HG03342 (cell line): ENCODE measurements around the gene INPP5A.

Source experiments
- ATAC-seq: cut with Tn5 transposase; IDR thresholded peaks from one replicate; pipeline ENCODE4 v1.9.1; 2021; ENCODE audit warnings: mild to moderate bottlenecking, moderate library complexity; ENCODE audit not compliant: unreplicated experiment

INPP5A gene

DNA sequence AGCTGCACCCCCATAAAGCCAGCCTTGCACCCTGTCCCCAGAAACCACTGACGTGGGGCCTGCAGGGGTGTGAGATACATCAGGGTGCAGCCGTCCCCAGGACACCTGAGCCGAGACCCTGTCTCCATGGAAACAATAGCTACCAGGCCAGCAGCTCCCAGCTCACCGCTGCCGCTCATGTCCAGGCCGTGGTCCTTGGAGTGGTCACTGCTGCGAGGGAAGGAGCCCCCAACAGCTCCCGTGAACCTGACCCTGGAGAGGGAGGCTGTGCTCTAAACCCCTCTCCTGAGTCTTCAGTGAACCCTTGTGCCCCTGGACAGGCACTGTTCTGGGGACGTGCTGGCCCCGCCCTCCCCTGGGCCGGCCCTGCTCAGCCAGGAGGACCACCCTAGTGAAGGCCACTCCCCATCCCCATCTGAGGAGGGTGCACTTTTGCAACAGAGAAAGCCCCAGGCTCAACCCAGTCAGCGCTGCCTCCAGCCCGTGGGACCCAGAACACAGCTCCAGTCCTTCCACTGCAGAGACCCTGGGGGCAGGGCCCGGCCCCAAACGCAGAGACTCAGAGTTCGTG, 19.6 kb upstream of the INPP5A start:
- ATAC-seq, result no peak

DNA sequence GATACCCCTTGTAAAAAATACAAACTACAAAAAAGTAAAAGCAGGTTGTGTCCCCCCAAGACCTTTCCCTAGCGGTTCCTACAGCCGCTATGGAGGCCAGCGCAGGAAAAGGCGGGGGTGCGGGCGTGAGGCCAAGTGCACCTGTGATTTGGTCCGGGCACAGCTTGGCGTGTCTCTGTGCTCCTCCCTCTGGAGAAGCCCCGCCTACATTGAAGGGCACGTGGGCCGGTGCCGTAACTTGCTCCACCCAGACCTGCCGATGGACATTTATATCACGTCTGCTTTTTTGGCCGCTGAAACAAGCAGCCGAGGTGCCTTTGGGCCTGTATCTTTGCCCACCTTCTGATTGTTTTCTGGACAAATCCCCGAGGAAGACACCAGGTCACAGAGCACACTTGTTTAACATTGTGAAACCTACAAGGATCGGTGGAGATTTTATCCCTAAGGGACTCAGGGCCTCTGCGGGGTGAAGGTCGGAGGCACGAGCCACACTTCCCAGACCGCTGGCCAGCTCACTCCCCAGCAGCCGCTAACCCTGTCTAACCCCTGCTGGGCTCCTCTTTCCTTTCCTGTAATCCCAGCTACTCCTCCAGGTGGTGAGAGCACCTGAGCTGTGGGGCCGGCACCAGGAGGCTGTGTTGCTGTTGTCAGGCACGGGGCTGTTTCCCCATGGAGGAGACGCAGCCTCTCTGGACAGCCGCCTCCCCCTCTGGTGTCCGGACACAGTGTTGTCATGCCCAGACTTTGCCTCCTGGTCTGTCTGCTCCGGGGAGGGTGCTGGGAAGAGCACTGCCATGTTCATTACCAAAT, 18.8 kb upstream of the INPP5A start:
- no peak for ATAC-seq

DNA sequence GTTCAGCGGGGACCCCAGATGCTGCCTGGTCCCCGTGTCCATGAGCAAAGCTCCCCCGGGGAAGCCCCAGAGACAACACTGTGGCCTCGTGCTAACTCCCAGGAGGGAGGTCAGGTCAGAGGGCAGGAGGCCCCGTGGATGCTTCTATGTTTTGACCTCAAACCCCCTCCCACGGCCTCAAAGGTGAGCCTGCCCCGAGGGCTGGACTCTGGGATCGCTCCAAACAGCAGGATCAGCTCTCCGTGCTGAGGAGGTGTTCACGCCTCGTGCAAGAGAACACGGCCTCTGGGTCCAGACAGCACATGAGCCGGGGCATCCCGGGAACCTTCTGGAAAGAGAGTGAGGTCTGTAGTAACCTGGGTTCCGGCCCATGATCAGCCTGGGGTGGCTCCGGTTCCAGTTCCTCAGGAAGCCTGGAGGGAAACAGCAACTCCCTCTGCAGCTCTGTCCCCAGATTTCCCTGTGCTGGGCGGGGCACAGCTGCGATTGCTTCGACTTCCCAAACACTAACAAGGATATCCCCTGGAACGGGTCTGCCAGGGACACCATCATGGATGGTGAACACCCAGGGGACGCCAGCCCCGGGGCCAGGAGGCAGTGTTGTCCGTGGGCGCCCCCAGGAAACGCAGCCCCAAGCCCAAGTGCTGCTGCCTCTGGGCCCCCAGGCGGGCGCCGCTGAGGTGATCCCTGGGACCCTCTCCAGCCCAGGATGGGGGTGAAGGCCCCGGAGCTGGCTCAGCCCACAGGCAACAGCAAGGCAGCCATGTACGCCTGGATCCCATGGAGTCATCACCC, 18.0 kb upstream of the INPP5A start:
- ATAC-seq, result no peak

DNA sequence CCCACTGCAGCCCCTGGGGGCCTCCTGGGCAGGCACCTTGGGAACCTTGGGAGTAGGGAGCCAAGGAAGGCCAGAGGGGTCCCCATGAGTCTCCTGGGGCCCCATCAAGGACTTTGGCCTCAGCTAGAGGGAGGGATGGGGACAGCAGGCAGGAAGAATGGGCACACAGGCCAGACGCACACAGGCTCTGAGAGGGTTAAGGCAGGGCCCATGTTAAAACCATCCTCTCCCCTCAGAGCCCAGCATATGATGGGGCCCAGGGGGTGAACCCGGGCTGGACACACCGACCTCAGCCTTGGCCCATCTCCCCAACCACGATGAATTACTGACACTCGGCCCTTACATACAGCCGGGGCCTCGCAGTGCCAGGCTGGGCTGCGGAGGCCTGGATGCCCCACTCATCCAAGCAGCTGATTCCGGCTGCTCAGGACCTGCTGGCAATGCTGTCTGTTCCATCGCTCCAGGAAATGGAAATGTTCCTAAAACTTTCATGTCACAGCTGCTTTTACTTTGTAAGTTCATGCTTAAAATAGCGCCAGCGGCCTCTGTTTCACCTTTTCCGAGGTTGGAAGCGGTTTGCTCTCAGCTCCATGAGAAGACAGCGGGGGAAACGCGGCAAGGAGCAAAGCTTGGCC, 17.3 kb upstream of the INPP5A start:
- no peak for ATAC-seq

DNA sequence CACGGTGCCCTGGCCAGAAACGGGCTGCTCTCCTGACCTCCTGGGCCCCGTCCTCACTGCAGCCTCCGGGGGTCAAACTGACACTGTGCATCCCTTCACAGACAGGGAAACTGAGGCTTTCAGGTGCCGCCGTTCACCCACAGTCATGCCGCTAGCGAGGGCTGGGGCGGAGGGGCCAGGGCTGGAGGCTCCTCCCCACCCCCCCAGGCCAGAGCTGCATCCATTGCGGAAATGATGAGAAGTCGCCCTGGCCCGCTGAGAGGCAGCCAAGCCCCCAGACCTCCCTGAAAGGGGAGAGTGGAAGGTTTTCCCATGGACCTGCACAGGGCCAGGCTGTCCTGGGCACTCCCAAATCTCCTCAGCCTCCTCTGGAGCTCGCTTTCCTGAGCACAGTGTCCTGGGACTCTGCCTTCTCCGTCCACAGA, 16.5 kb upstream of the INPP5A start:
- no peak for ATAC-seq

DNA sequence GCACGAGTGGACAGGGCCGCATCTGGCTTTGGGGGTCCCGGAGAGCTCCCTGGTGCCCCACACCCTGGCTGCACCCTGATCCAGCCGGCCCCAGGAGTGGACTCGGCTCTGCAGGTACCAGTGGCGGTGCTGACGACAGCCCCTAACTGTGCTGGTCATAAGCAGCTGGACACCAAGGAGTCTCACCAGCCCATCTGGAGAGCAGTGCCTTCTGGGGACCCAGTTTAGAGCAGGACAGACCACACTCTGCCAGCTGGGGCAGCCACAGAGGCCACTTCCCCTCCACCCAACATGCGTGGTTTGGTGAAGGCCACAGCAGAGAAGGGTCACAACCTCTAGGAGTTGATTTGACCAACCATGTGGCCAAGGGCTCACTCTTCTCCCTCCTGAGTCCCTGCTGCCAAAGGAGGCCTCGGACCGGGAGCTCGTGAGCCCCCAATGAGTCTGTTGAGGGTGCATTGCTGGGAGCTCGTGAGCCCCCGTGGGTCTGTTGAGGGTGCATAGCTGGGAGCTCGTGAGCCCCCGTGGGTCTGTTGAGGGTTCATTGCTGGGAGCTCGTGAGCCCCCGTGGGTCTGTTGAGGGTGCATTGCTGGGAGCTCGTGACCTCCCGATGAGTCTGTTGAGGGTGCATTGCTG, 16.0 kb upstream of the INPP5A start:
- no peak for ATAC-seq

DNA sequence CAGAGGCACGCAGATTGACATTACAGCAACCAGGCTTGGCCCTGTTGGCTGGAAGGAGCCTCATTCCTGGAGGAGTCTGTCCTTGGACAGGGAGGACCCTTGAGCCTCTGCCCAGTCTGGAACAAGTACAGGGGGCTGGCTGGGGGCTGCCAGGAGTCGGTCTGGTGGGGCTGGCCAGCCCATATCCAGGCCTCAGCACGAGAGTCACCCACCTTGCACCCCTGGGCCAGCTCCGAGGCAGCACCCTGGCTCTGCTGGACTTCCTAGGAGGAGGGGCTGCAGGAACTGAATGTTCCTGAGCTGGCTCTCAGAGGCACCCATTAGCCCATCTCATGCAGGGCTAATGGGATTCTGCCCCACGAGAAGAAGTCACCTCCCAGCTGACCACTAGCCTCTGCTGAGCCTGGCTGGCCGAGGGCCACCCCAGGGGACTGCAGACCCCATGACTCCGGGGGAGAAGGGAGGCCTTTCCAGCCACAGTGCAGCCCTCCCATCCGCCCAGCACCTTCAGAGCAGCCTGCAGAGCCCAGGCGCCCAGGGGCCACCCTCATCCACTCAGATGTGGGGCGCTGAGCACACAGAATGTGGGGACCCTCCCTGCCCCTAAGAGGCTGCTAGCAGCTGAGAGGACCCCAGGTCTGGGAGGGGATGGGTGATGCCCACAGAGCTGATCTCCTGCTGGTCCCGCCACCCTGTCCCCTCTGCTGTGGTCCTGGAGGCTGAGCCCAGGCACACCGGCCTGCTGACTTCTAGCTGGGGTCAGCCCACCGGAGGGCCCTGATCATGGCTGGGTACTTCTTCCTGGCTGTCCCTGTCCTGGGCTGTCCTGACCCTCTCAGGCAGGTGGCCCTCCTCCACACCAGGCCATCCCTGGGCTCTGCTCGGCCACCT, 14.8 kb upstream of the INPP5A start:
- ATAC-seq, result no peak

DNA sequence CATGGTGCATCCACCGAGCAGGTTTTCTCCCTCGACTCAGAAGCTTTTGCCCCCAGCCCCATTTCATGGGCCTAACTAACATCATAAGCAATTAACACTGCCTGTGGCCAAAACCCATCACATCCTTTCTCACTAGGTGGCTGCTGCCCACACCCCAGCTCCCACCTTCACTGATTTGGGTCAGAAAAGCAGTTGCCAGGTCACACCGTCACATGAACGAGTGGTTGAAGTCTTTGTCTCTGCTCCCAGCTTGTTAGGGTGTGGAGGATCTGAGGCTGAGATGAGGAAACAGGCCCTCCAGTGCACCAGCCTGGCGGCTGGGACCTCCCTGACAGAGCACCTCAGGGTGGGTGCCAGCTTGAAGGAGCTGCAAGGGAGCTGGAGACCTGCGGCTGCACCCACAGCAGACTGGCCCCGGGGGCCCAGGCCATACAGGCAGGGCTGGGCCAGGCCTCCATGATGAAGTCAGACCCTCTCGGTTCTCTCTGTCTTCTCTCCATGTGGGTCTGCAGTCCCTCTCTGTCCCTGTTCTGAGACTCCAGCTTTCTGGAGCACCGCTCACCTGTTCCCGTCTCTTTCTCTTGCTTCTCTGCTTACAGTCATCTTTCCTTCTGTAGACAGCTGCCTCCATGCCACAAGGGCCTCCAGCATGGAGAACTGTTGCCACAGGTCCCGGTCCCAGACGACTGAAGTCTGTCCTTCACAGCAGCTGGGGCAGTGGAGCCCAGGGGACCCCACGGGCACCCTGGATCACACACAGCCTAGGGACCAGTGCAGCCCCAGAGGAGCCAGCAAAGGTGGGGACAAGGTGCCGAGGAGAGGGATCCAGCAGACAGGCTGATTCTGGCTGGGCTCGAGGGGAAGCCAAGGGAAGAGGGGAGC, 13.8 kb upstream of the INPP5A start:
- no peak for ATAC-seq

DNA sequence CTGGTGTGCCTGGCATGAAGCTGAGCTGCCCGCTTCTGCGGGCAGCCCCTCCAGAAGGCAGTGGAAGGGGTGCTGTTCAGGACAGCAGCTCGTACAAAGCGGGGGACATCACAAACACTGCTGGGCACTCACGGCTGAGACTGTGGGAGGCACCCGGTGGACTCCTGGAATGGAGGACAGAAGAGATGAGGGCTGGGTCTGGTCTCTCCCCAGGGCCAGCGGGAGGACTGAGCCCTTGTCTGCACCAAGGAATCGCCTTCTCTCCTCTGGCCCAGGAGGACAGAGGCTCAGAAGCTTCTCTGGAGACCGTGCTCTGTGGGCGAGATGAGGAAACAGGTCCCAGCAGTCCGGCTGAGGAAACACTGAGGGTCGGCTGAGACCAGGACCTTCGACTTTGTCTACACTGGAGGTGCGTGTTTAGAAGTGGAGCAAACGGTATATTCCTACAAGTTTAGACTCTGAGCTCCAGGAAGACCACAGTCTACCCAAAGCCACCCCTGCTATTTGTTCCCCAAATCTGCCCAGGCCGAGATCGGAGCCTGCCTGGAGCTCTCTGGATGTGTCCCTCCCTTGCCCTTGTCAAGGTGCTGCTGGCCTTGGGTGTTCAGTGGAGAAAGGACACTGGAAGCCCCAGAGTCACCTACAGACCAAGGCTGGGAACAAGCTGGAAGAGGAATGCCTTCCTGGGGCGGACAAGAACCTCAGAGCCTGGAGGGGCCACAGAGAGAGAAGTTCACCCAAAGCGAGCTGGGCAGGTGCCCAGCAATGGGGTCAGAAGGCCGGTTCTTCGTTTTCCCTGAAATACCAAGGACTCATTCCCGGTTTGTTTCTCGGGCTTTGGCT, 12.9 kb upstream of the INPP5A start:
- no peak for ATAC-seq

DNA sequence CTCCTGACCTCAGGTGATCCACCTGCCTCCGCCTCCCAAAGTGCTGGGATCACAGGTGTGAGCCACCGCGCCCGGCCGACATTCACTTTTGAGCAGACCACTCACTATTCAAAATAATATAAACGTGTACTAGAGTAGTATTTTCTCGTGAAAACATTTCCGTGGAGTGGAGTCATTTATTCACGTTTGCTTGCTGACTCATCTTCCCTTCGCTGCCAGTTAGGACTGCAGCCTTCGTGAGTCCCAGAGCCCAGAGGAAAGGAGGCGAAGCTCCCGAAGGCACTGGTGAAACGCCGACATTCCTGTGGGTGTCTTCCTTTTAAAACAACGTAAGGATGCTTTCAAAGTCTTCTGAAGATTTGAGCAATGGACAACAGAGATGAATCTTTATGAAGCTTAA, 10.9 kb upstream of the INPP5A start:
- no peak for ATAC-seq

DNA sequence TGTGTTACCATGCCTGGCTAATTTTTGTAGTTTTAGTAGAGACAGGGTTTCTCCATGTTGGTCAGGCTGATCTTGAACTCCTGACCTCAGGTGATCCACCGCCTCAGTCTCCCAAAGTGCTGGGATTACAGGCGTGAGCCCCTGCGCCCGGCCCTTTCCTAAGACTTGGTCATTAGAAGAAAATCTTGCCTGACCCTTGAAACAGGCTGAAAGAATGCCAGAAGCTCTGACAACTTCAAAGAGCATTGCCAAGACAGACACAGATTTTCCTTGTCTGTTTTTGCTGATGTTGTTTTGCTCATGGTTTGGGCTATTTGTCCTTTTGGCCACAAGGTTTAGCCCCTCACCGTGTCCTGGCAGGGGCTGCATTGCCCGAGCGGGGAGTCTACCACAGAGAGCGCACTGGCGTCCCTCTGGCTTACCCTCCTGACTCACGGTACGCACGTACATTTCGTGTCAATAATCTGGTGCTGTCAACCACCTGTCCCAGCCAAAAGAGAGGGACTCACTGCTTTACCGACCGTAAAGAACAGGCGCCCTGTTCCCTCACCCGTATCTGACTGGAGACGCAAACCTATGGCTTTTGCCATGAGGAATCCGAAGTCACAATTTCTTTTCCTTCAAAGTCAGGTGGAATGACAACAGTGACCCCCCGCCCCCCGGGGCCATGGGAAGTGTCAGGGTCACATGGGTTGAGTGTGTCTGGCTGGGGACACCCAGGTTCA, 10.1 kb upstream of the INPP5A start:
- ATAC-seq, result no peak

DNA sequence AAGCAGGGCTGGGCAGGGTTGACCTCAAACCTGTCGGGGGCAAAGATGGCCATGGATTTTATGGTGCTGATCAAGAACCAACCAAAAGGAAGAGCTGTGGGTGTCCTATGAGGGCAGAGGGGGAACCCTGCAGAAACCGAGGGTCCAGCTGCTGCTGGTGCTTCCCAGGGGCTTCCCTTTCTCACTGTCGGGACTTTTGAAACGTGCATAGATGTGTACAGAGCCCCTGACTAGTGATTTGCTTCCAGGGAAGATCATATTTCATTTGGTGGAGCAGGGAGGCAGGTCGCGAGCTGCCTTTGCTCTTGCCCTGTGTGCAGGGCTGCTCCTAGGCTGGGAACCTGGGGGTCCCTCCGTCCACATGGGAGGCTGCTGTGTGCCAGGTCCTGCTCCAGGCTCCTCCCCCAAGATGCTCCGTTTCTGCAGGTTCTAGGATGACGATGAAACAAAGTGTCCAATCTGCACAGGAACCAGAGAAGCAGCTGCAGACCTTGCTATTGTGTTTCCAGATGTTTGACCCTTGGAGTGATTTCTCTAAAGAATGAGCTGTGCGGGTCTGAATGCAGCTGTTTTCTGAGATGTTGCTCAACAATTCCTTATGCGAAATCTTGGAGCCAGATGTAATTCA, 9.4 kb upstream of the INPP5A start:
- ATAC-seq, result no peak

DNA sequence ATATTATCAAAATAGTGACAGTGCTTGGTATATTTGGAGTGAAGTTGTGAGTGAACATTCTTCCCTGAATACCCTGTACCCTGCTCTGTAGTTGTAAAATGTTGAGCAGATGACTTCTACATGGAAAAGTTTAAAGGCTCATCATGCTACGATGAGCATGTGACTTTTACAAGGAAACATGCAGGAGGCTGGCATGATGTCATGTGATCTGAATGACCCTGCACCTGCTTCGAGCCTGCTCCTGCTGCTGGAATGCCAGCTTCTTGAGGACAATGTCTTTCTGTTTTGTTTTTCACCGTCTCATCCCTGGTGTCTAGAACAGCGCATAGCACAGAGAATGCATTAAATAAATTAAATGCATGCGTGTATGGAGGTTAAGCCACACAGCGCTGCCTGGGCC, 5.4 kb upstream of the INPP5A start:
- no peak for ATAC-seq

DNA sequence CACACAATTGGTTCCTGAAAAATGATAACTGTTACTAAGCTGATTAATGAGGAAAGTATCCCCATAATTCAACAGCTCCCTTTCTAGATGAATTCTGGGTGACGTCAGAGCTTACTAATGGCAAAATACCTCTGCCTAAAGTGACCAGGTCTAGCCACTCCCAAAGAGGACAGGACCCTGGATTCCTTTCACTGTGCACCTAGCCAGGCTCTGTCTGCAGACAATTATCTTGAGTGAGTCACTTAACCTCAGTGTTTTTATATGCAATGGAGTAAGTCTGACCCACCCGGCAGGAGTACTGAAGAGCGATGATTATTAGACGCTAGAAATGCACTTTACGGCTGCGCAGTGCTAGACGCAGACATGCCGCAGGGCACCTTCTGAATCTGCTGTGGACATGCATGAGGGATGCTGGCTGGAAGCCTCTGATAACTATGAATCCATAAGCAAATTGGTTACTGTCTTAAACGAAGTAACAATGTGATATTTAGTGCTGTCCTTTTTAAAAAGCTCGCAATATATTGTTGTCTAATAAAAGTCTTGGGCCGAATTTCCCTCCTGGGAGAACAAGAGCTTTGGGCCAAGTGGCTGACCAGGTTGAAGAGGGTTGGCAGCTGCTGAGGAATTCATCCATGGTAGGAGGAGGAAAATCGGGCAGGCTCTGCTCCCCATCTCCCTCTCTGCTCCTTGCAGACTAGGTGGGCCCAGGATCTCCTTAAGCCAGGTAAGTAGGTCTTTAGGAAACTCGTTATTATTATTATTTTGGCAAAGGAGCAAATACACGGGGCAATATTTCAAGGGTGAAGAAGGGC, 4.6 kb upstream of the INPP5A start:
- ATAC-seq, result no peak

DNA sequence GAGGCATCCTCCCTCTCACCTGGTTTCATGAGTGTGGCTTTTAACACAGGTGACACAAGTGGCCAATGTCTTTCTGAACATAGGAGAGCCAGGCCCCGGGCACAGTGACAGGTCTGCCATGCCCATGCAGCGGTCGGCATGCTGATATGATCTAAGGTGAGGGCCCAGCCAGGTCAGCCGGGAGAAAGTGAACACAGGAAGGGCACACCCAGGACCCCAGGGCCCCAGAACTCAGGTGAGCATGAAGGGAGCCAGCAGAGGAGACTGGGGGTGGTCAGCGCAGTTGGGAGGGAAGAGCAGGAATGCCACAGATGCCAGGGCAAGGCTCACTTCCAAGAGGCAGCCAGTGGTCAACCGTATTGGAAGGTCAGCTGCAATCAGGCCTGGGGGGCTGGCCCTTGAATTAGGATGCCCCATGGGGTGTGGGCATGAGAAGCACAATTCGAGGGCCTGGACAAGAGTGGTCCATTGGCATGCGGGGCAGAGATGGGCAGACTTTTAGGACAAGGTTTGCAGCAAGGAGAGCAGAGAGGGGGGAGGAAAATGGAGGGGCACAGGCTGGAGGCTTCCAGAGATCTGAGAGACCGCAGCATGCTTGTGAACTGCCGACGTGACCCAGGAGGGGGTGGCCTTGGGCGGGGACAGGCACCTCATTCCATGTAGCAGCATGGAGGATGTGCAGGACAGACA, 3.9 kb upstream of the INPP5A start:
- ATAC-seq, result no peak
